ENCODE measurements around the gene CRISP1.
"Not testable (repeated sequence)": the region's sequence is repeated elsewhere in the genome, so short reads cannot be mapped to it uniquely, and the experiment has no call there.

The CRISP1 gene

DNA sequence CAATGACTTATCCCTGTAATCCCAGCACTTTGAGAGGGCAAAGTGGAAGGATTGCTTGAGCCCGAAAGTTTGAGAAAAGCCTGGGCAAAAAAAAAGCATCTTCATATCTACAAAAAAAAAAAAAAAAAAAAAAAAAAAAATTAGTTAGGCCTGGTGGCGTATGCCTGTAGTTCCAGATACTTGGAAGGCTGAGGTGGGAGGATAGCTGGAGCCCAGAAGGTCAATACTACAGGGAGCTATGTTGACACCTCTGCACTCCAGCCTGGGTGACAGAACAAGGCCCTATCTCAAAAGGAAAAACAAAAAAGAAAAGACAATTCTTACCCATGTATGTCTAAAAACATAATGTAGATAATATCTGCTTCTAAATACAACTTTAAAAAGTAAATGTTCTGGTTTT lies 27.2 kb downstream of the CRISP1 start:
- DNase-seq: no peak

DNA sequence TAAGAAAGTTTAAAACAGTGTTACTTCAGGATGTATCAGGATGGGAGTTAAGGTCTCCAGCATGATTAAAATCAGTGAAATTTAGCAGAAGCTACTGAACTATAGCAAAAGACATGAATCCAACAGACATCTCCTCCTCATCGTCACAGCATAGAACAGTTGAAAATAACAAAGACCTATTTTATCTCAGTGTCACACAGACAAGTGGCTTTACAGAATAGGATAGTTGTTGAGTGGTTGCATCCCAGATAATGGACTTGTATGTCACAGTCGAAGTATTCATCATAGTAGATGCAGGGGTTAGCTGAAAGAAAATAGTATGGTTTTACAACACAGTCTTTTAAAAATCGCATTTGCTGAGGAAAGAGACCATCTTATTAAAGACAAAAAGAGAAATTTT lies 31.2 kb downstream of the CRISP1 start:
- DNase-seq: no peak

GRCh38 chr6:49833386-49833785 lies 32.9 kb downstream of the CRISP1 start:
- DNase-seq: no peak

- DNase-seq: no peak
Measured at GRCh38 chr6:49826743-49827406, 39.5 kb downstream of the CRISP1 start.

DNA sequence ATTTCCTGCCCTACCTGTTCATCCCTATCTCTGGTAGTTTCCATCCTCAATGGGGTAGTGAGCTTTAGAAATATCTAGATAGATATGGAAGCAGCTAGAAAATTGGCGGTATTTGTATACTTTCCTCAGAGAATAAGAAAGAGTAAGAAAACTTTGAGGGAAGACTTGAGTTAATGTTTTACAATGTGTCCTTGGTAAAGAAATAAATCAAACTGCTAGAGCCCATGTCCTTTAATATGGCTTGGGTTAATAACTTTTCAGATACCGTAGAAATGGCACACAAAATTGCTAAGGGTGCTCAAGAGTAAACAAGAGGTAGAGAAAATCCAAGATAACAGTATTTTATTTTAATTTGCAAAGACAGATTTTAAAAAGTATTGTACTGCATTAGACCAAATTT lies 51.2 kb downstream of the CRISP1 start:
- no peak for DNase-seq

DNA sequence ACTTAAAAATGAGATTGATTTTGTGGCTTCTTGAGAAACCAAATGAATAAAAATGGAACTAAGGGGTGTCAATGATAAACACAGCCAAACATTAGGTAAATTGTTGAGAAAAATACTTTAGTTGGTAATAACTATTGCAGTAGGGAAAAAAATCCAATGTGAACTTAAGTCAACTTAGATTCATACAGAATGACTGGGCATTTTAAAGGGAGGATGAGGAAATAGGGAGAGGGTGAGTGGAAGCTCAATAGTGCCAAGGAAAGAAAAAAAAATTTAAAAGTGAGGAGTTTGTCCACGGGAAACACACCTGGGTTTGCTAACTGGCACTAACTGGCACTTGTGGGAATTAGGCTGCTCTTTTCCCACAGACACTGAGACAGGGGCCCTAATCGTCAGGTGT lies 53.1 kb downstream of the CRISP1 start:
- DNase-seq: no peak

DNA sequence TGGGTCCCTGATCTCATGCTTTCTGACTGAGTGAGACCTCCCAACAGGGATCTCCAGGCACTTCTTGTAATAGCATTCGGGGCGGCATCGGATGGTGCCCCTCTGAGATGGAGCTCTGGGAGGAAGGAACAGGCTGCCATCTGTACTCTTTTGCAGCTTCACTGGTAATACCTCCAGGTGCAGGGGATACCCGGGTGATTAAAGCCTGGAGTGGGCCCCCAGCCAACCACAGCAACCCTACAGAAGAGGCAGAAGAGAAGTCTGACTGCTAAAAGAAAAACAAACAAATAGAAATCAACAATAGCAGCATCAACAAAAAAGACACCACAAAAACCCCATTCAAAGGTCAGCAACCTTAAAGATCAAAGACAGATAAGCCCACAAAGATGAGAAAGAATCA lies 60.2 kb downstream of the CRISP1 start:
- DNase-seq: no peak

DNA sequence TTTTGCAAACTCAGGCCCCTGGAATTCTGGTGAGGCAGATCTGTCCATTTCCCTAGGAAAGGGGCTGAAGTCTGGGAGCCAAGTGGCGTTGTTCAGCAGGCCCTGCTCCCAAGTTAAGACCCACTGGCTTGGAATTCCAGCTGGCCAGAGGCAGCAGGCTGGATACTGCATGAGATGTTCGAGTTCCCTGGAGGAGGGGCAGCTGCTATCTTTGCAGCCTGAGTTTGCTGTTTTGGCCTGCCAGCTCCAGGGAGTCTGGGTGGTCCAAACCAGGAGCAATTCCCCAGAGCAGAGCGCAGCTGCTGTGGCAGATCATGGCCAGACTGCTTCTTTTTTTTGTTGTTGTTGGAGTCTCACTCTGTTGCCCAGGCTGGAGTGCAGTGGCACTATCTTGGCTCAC lies 61.1 kb downstream of the CRISP1 start:
- no peak for DNase-seq

GRCh38 chr6:49801525-49801924 lies 64.8 kb downstream of the CRISP1 start:
- DNase-seq: no peak

DNA sequence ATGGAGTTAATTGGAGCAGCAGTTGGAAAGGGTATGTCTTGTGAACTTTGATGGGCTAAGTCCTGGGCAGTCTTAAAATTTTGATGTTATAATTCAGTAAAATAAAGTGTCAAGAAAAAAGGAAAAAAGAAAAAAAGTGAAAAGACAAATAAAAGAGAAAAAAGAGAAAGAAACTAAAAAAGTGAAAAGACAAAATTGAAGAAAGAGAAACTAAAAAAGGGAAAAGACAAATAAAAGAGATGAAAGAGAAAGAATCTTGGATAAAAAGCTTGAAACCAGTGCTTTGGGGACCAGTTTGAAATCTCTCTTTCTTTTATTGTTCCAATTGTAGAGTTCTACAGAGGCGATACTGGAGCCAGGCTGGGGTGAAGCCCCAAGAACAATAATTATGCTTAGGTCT lies 67.2 kb downstream of the CRISP1 start:
- no peak for DNase-seq

- DNase-seq: not testable (repeated sequence)
Measured at GRCh38 chr6:49796842-49797455, 69.4 kb downstream of the CRISP1 start.

GRCh38 chr6:49790341-49790740 lies 76.0 kb downstream of the CRISP1 start:
- no peak for DNase-seq

GRCh38 chr6:49787176-49787575 lies 79.2 kb downstream of the CRISP1 start, which contains the start of gene PGK2:
PGK2 (minus strand) TSS chr6:49787285; CDS start chr6:49787187, 98 bp downstream.
- DNase-seq: no peak

- no peak for DNase-seq
Measured at GRCh38 chr6:49784272-49784671, 82.1 kb downstream of the CRISP1 start.
